Upper lobe of left lung (tissue), 6 donors: ENCODE results near the gene NCCRP1. TPM values are rescaled to one million over a fixed set of nuclear protein-coding genes. Genes with fewer than 3 reads are reported as not detected.
A peak's percentile ranks its signal among the peaks of the same experiment; 100 is the strongest.

ENCODE experiments used
- ATAC-seq, 2 donors: fragments of 200-7000 bp; cut with Tn5 transposase; one replicate each; pipeline ENCODE4 v1.9.1; 2022; ENCODE audit warnings: mild to moderate bottlenecking in 2 of 2, moderate library complexity in 2 of 2; ENCODE audit not compliant: low FRiP score in 2 of 2
- DNase-seq, 2 donors: peaks; one replicate each; pipeline ENCODE4 v3.0.0-alpha.2; 2019 to 2020
- H3K27ac ChIP-seq, 4 donors: fragments of 200-600 bp; sonication (generic); one replicate each; pipeline ENCODE4 v1.5.1; 2016 to 2019
- H3K27me3 ChIP-seq, 4 donors: fragments of 200-600 bp; sonication (generic); one replicate each; pipeline ENCODE4 v1.5.1; 2017 to 2019
- H3K36me3 ChIP-seq, 4 donors: fragments of 200-600 bp; sonication (generic); one replicate each; pipeline ENCODE4 v1.5.1; 2016 to 2019
- H3K4me1 ChIP-seq, 4 donors: fragments of 200-600 bp; sonication (generic); one replicate each; pipeline ENCODE4 v1.5.1; 2018 to 2019
- H3K4me3 ChIP-seq, 4 donors: fragments of 200-600 bp; sonication (generic); one replicate each; pipeline ENCODE4 v1.5.1; 2017 to 2019; ENCODE audit warnings: mild to moderate bottlenecking in 2 of 4, moderate library complexity in 1 of 4
- H3K9me3 ChIP-seq, 4 donors: fragments of 200-600 bp; sonication (generic); one replicate each; pipeline ENCODE4 v1.5.1; 2018 to 2019
- EP300 ChIP-seq, 4 donors: sonication (generic); formaldehyde crosslinking; IDR thresholded peaks; one replicate each; pipeline ENCODE4 v1.5.1; 2017; ENCODE audit warnings: antibody characterized with exemption in 4 of 4, control low read depth in 2 of 4
- POLR2A ChIP-seq, 4 donors: fragments of 450-650 bp; IDR thresholded peaks; one replicate each; pipeline ENCODE4 v1.5.1; 2016 to 2017; ENCODE audit warnings: antibody characterized with exemption in 4 of 4, mild to moderate bottlenecking in 2 of 4
- POLR2AphosphoS5 ChIP-seq, 2 donors: sonication (generic); formaldehyde crosslinking; IDR thresholded peaks; one replicate each; pipeline ENCODE4 v1.5.1; 2017; ENCODE audit warnings: antibody characterized with exemption in 2 of 2
- WGBS, 2 donors: methylation state at CpG; one replicate each; pipeline ENCODE4 v1.1.5; 2017 to 2018; 5-methylcytosine and 5-hydroxymethylcytosine counted together
- total RNA-seq, 6 donors: library from RNA; depleted of rRNA in 4 of 6; stranded (reverse); fragments of >200 nt in 4 of 6; gene quantifications; one replicate each; pipeline versions ENCODE4 v1.1.0 to v1.2.1, GENCODE V29; 2016 to 2021
- TF ChIP-seq, protein P1 (sequence below), 6 experiments: fragments of 450-650 bp in 4 of 6; fragments of 200-600 bp in 2 of 6; sonication (generic) in 2 of 6; IDR thresholded peaks; one replicate each; pipeline ENCODE4 v1.5.1; 2016 to 2019; ENCODE audit warnings: antibody characterized with exemption in 6 of 6
- donor health status: DM: no; HTN: no; CAD: no; lungs with moderate emphysema.
- donor health status: DM: no; HTN: yes; CAD: no; lungs with severe emphysema.

Gene NCCRP1
- total RNA-seq, 6 donors from 2014 or later: 0.47 TPM; not detected in 5

DNA sequence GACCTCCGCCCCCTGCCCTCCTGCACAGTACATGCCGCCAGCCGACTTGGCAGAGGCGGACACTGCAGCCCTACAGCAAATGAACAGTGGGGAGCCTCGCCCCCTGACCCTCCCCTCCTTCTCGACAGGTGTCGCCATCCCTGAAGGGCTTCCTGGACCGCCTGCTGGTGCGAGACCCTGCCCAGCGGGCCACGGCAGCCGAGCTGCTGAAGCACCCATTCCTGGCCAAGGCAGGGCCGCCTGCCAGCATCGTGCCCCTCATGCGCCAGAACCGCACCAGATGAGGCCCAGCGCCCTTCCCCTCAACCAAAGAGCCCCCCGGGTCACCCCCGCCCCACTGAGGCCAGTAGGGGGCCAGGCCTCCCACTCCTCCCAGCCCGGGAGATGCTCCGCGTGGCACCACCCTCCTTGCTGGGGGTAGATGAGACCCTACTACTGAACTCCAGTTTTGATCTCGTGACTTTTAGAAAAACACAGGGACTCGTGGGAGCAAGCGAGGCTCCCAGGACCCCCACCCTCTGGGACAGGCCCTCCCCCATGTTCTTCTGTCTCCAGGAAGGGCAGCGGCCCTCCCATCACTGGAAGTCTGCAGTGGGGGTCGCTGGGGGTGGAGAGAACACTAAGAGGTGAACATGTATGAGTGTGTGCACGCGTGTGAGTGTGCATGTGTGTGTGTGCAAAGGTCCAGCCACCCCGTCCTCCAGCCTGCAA, 18.3 kb upstream of the NCCRP1 start:
- 95 to 97% methylated on average over 8 to 29 of the region's 30 CpGs for WGBS, 2 donors
- Histone ChIP-seq H3K36me3 (peaks cover 11 to 84% (median 70%) of the 10 kb centered on the region in 4 donors), H3K27me3 (no peaks in the 10 kb centered on the region), H3K9me3 (no peaks in the 10 kb centered on the region), H3K4me1 (no peaks in the 10 kb centered on the region), H3K4me3 (no peak overlapping the region), H3K27ac (no peak overlapping the region)
- ATAC-seq: no peak
- peak in 1 of 2 donors; percentile 73 for DNase-seq
- TF ChIP-seq POLR2AphosphoS5 (IDR thresholded peaks at IDR 0.05): no peak
- no peak for TF ChIP-seq EP300 (IDR thresholded peaks at IDR 0.05)
- TF ChIP-seq, protein P1, sequence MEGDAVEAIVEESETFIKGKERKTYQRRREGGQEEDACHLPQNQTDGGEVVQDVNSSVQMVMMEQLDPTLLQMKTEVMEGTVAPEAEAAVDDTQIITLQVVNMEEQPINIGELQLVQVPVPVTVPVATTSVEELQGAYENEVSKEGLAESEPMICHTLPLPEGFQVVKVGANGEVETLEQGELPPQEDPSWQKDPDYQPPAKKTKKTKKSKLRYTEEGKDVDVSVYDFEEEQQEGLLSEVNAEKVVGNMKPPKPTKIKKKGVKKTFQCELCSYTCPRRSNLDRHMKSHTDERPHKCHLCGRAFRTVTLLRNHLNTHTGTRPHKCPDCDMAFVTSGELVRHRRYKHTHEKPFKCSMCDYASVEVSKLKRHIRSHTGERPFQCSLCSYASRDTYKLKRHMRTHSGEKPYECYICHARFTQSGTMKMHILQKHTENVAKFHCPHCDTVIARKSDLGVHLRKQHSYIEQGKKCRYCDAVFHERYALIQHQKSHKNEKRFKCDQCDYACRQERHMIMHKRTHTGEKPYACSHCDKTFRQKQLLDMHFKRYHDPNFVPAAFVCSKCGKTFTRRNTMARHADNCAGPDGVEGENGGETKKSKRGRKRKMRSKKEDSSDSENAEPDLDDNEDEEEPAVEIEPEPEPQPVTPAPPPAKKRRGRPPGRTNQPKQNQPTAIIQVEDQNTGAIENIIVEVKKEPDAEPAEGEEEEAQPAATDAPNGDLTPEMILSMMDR (IDR thresholded peaks at IDR 0.05): no peak
- no peak for TF ChIP-seq POLR2A (IDR thresholded peaks at IDR 0.05)

DNA sequence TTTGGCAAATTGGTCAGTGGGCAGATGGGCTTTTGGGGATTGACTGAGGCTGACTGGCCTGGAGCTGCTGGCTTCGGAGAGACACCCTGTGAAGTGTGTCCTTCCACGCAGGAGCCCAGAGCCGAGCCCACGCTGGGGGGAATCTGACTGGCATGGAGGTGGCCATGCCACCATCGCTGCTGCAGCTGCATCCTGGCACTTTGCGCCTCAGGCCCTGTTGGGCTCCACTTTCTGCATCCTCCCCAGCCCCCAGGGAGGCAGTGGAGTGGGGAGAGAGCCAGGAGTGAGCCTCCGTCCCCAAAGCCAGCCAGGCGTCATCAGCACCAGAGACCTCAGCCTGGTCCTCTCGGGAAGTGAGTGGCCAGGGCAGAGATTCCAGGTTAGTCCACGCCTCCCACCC, 17.0 kb upstream of the NCCRP1 start:
- no peaks in the 10 kb centered on the region for H3K4me1 ChIP-seq
- H3K27me3 ChIP-seq: no peaks in the 10 kb centered on the region
- TF ChIP-seq EP300 (IDR thresholded peaks at IDR 0.05) (no peak), POLR2AphosphoS5 (IDR thresholded peaks at IDR 0.05) (no peak), POLR2A (IDR thresholded peaks at IDR 0.05) (no peak)
- TF ChIP-seq, protein P1 (IDR thresholded peaks at IDR 0.05): no peak
- DNase-seq (no peak), ATAC-seq (no peak)
- WGBS, 2 donors: 93% methylated on average over 10 of the region's 10 CpGs; no CpG with 5 or more reads in 1 of the 2 donors
- no peak overlapping the region for H3K4me3 ChIP-seq
- peaks cover 11 to 71% (median 57%) of the 10 kb centered on the region in 4 donors for H3K36me3 ChIP-seq
- no peaks in the 10 kb centered on the region for H3K9me3 ChIP-seq
- no peak overlapping the region for H3K27ac ChIP-seq

DNA sequence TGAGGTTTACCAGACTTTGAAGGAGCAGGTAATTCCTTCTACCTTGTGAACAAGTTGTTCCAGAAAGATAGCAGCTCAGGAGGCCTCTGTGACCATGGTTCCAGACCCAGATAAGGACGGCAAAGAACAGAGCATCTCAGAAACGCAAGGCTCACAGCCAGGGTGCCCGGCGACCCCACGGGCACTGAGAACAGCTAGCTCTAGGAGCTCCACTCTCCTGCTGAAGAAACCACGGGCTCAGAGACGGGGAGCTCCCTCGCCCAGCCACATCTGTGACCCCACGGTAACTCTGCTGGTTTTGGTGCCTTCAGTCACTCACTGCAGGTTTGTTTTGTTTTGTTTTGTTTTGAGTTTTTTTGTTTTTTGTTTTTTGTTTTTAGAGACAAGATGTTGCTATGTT, 16.0 kb upstream of the NCCRP1 start:
- no peaks in the 10 kb centered on the region for H3K27me3 ChIP-seq
- peaks cover 11 to 61% (median 47%) of the 10 kb centered on the region in 4 donors for H3K36me3 ChIP-seq
- no peak overlapping the region for H3K4me3 ChIP-seq
- TF ChIP-seq POLR2A (IDR thresholded peaks at IDR 0.05) (no peak), EP300 (IDR thresholded peaks at IDR 0.05) (no peak), POLR2AphosphoS5 (IDR thresholded peaks at IDR 0.05) (no peak)
- TF ChIP-seq, protein P1 (IDR thresholded peaks at IDR 0.05): no peak
- DNase-seq: no peak
- H3K4me1 ChIP-seq: no peaks in the 10 kb centered on the region
- no peak for ATAC-seq
- WGBS, 2 donors: 93 to 94% methylated on average over 9 of the region's 9 CpGs
- no peak overlapping the region for H3K27ac ChIP-seq
- no peaks in the 10 kb centered on the region for H3K9me3 ChIP-seq

DNA sequence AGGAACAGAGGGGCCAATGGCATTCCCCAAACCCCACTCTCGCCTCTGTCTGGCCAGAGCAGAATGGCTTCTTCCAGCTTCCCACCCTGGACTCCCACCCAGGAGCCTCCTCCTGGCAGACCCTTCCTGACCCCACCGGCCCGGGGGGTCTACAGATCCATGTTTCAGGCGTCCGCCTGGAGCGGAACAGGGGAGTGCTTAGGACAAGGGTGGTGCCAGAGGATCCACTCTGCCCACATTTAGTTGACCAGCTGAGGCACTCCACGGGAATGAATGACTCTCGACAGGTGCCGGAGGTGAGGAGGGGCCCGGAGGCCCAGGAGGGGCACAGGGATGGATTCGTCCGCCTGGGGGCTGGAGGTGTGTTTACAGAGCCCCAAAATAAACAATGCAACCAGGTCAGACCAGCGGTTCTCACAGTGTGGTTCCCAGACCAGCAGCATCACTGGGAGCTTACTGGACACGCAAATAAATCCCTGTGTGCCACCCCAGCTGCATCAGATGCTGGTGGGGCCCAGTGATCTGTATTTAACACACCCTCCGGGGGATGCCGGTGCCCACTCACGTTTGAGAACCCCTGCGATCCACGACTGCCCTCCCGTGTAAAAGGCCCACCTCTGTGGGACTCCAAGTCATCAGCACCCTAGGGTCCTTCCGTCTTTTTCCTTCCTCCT, 15.1 kb upstream of the NCCRP1 start:
- 66 to 80% methylated on average over 20 to 21 of the region's 21 CpGs for WGBS, 2 donors
- H3K4me3 ChIP-seq: no peak overlapping the region
- peak overlapping the region in 1 of 4 donors; percentile 22 for H3K27ac ChIP-seq
- H3K27me3 ChIP-seq: no peaks in the 10 kb centered on the region
- no peak for TF ChIP-seq POLR2A (IDR thresholded peaks at IDR 0.05)
- TF ChIP-seq, protein P1 (IDR thresholded peaks at IDR 0.05): no peak
- no peak for TF ChIP-seq EP300 (IDR thresholded peaks at IDR 0.05)
- no peak for TF ChIP-seq POLR2AphosphoS5 (IDR thresholded peaks at IDR 0.05)
- H3K4me1 ChIP-seq: no peaks in the 10 kb centered on the region
- H3K9me3 ChIP-seq: no peaks in the 10 kb centered on the region
- DNase-seq (no peak), ATAC-seq (peak in 1 of 2 donors; percentile 3)
- H3K36me3 ChIP-seq: peaks cover 11 to 52% (median 39%) of the 10 kb centered on the region in 4 donors
